GM18873 (cell line): Measurements from ENCODE around the gene GYPE.
"Not testable (repeated sequence)": the region's sequence is repeated elsewhere in the genome, so short reads cannot be mapped to it uniquely, and the experiment has no call there.

Experiments
- ATAC-seq: cut with Tn5 transposase; IDR thresholded peaks from one replicate; pipeline ENCODE4 v1.9.1; 2021; ENCODE audit warnings: mild to moderate bottlenecking, moderate library complexity, moderate number of reproducible peaks; ENCODE audit not compliant: unreplicated experiment, low FRiP score

The GYPE gene

GRCh38 chr4:143870523-143871268, 34.7 kb downstream of the GYPE start:
- not testable (repeated sequence) for ATAC-seq

GRCh38 chr4:143869925-143870324, 35.4 kb downstream of the GYPE start:
- ATAC-seq: not testable (repeated sequence)

- ATAC-seq: not testable (repeated sequence)
Measured at GRCh38 chr4:143862716-143863115, 42.6 kb downstream of the GYPE start.

- ATAC-seq: no peak
Measured at GRCh38 chr4:143858456-143858855, 46.9 kb downstream of the GYPE start.

- not testable (repeated sequence) for ATAC-seq
Measured at GRCh38 chr4:143857391-143858336, 47.7 kb downstream of the GYPE start.

- ATAC-seq: not testable (repeated sequence)
Measured at GRCh38 chr4:143856017-143856557, 49.3 kb downstream of the GYPE start.

- not testable (repeated sequence) for ATAC-seq
Measured at GRCh38 chr4:143854645-143855044, 50.7 kb downstream of the GYPE start.

- ATAC-seq: not testable (repeated sequence)
Measured at GRCh38 chr4:143849296-143849695, 56.1 kb downstream of the GYPE start.

GRCh38 chr4:143843506-143843832, 61.9 kb downstream of the GYPE start:
- ATAC-seq: not testable (repeated sequence)

GRCh38 chr4:143842624-143843505, 62.5 kb downstream of the GYPE start:
- ATAC-seq: not testable (repeated sequence)

- not testable (repeated sequence) for ATAC-seq
Measured at GRCh38 chr4:143839413-143839812, 65.9 kb downstream of the GYPE start.

- not testable (repeated sequence) for ATAC-seq
Measured at GRCh38 chr4:143834196-143834595, 71.2 kb downstream of the GYPE start.

- ATAC-seq: not testable (repeated sequence)
Measured at GRCh38 chr4:143833676-143834075, 71.7 kb downstream of the GYPE start.

- not testable (repeated sequence) for ATAC-seq
Measured at GRCh38 chr4:143830576-143830975, 74.8 kb downstream of the GYPE start.

GRCh38 chr4:143829239-143829620, 76.1 kb downstream of the GYPE start:
- not testable (repeated sequence) for ATAC-seq
